Measurements from ENCODE around the gene ITCH.
"Not testable (repeated sequence)": the region's sequence is repeated elsewhere in the genome, so short reads cannot be mapped to it uniquely, and the experiment has no call there.

The ITCH gene

GRCh38 chr20:34363062-34363464 is at the start of gene ITCH:
Gene ITCH, plus strand, starts transcription at chr20:34363273. Its CDS starts 30,539 bp downstream, at chr20:34393812.
- FAIRE-seq (peak; percentile 78), DNase-seq (ENCODE audit: low spot score) (peak; percentile 92)

DNA sequence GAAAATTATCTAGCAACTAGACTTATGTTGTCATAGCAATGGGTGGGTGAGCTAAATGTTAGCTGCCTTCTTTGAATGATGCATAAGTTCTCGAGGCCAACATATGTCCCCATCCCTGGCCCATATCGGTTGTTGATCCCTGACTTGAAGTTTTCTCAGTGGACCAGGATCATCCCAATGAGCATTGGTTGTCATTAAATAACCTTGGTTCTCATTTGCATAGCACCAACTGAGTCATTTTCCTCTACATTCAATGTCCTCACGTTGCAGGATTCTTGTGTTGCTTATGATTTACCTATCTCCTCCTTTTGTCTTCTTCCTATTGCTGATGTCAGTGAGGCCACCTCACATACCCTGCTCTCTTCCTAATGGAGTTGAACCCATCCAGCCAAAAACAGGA is 47.8 kb upstream of the ITCH start:
- DNase-seq (ENCODE audit: low spot score) (no peak), FAIRE-seq (no peak)

- peak; percentile 69 for FAIRE-seq
- DNase-seq (ENCODE audit: low spot score) = peak; percentile 76
Measured at GRCh38 chr20:34316196-34316814, 46.8 kb upstream of the ITCH start.

GRCh38 chr20:34318609-34319443 is 44.2 kb upstream of the ITCH start:
- no peak for FAIRE-seq

GRCh38 chr20:34320861-34321260 is 42.2 kb upstream of the ITCH start:
- DNase-seq (ENCODE audit: low spot score) = no peak
- FAIRE-seq = no peak

More at GRCh38 chr20:34318609-34319443, 44.2 kb upstream of the ITCH start:
- DNase-seq (ENCODE audit: low spot score) = no peak

DNA sequence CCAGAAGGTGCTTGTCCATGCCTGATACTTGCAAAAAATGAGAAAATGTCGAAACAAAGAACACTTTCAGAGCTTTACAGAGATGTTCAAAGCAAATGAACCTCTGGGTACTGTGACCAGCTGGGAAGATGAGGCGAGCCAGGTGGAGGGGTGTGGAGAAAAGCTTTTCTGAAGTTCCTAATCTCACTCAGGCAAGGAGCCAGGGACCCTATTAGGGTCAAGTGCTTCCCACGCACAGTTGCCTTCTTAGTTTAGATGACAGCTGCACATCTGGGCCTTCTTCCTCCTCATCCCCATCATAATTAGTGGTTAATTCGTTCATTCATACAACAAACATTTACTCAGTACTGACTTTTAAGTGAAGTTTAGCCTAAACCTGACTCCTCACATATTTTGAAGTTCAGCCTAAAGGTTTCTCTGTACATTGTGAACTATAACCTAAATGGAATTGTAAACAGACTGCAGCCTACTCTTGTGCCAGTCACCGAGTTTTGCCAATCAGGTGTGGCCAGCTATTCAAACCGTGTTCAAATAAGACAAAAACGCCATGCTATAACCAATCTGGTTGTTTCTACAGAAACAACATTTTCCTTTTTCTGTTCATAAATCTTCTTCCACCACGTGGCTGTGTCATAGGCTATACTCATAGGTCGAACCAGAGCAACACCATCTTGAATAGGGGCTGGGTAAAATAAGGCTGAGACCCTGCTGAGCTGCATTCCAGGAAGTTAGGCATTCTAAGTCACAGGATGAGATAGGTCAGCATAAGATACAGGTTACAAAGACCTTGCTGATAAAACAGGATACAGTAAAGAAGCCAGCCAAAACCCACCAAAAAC is 40.6 kb upstream of the ITCH start:
- FAIRE-seq (no peak), DNase-seq (ENCODE audit: low spot score) (no peak)

- no peak for DNase-seq (ENCODE audit: low spot score)
- no peak for FAIRE-seq
Measured at GRCh38 chr20:34324541-34324940, 38.5 kb upstream of the ITCH start.

DNA sequence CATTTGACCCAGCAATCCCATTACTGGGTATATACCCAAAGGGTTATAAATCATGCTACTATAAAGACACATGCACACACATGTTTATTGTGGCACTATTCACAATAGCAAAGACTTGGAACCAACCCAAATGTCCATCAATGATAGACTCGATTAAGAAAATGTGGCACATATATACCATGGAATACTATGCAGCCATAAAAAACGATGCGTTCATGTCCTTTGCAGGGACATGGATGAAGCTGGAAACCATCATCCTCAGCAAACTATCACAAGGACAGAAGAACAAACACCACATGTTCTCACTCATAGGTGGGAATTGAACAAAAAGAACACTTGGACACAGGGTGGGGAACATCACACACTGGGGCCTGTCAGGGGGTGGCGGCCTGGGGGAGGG is 34.9 kb upstream of the ITCH start:
- not testable (repeated sequence) for FAIRE-seq; DNase-seq (ENCODE audit: low spot score)

- FAIRE-seq (no peak), DNase-seq (ENCODE audit: low spot score) (no peak)
Measured at GRCh38 chr20:34328928-34329677, 34.0 kb upstream of the ITCH start.

- FAIRE-seq; DNase-seq (ENCODE audit: low spot score): not testable (repeated sequence)
Measured at GRCh38 chr20:34330861-34331544, 32.1 kb upstream of the ITCH start.

- FAIRE-seq (no peak), DNase-seq (ENCODE audit: low spot score) (no peak)
Measured at GRCh38 chr20:34331838-34332237, 31.2 kb upstream of the ITCH start.

- no peak for FAIRE-seq
- no peak for DNase-seq (ENCODE audit: low spot score)
Measured at GRCh38 chr20:34332262-34332920, 30.7 kb upstream of the ITCH start.

DNA sequence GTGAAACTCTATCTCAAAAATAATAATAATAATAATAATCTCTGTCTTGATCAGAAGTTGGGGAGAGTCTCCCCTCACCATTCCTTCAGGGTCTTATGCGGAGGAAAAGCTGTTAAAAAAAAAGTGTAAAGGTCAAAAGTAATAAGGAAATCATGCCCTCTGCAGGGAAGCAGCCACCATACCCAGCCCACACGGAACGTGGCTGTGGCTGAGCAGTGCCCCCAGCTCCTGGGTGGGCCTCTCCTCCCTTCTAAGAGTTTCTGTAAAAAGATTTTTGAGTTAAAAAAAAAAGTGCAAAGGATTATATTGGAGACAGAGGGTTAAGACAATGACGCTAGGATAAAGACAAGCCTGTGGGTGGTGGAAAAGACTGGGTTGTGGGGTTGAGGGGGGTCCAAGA is 29.3 kb upstream of the ITCH start:
- no peak for FAIRE-seq
- DNase-seq (ENCODE audit: low spot score) = no peak

GRCh38 chr20:34334654-34335407 is 28.2 kb upstream of the ITCH start:
- FAIRE-seq (no peak), DNase-seq (ENCODE audit: low spot score) (no peak)

DNA sequence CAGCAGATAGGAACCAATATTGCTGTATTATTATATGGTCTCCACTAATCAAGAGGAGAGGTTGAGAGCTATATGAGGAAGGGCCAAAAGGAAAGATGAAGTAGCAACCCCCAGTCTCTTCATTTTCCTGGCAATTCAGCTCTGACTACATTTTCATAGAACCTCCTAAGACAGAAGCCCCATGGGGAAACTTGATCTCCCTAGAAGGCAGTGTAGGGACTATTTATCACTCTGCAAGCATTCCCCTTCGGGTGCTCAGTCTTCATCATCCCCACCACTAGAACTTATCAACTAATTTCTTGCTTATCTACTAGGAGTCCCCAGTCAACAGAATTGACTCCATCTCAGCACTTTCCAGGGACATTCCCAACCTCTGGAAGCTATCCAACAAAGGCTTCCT is 25.5 kb upstream of the ITCH start:
- FAIRE-seq (no peak), DNase-seq (ENCODE audit: low spot score) (no peak)

- no peak for FAIRE-seq
- no peak for DNase-seq (ENCODE audit: low spot score)
Measured at GRCh38 chr20:34337982-34338726, 24.9 kb upstream of the ITCH start.

DNA sequence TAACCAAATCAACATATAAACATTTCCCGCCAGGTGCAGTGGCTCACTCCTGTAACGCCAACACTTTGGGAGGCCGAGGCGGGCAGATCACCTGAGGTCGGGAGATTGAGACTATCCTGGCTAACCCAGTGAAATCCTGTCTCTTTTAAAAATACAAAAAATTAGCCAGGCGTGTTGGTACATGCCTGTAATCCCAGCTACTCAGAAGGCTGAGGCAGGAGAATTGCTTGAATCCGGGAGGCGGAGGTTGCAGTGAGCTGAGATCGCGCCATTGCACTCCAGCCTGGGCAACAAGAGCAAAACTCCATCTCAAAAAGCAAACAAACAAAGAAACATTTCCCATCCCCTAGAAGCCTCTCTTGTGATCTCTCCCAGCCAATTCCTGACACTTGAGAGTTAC is 22.3 kb upstream of the ITCH start:
- not testable (repeated sequence) for FAIRE-seq; DNase-seq (ENCODE audit: low spot score)

- FAIRE-seq; DNase-seq (ENCODE audit: low spot score): not testable (repeated sequence)
Measured at GRCh38 chr20:34341199-34341598, 21.9 kb upstream of the ITCH start.
